IMR-90 (cell line): ENCODE results near the gene USP54. TPM values are rescaled to one million over a fixed set of nuclear protein-coding genes. Genes with fewer than 3 reads are reported as not detected.
A peak's percentile ranks its signal among the peaks of the same experiment; 100 is the strongest.

Experiments
- ATAC-seq: fragments of 200-7000 bp; cut with Tn5 transposase; 2 replicates; pipeline ENCODE4 v1.9.1; 2020; ENCODE audit warnings: low read depth, mild to moderate bottlenecking, moderate library complexity
- BruUV-seq: library from RNA; stranded (reverse); fragments of 400-500 nt; replicated peaks from 2 replicates; lab custom pipeline; 2021; lab: Mats Ljungman, UMichigan
- CTCF ChIA-PET: fragments of 300-600 bp; formaldehyde crosslinking; extraction: SDS; loops from one replicate; lab custom pipeline; 2021; ENCODE audit warnings: antibody characterized with exemption; lab: Yijun Ruan, JAX
- POLR2A ChIA-PET: fragments of 300-600 bp; sonication (Branson Sonifier 250); formaldehyde crosslinking; loops from one replicate; lab custom pipeline; 2022; ENCODE audit warnings: antibody characterized with exemption; ENCODE audit not compliant: unreplicated experiment; lab: Charles Lee
- DNase-seq: peaks from one replicate; pipeline ENCODE4 v3.0.0; 2013
- H2AFZ ChIP-seq: replicated peaks from 2 replicates; pipeline ENCODE3; 2013; ENCODE audit warnings: low read length, mild to moderate bottlenecking; ENCODE audit not compliant: poor library complexity
- H2AK5ac ChIP-seq: 2 replicates; pipeline ENCODE4 v1.6.1; 2013; ENCODE audit warnings: low read depth, low read length, inconsistent platforms
- H2AK9ac ChIP-seq: replicated peaks from 2 replicates; pipeline ENCODE3; 2013; ENCODE audit warnings: mild to moderate bottlenecking, low read depth, low read length, moderate library complexity; ENCODE audit not compliant: poor library complexity
- H2BK120ac ChIP-seq: 2 replicates; pipeline ENCODE4 v1.6.1; 2013; ENCODE audit warnings: low read depth, low read length, inconsistent platforms
- H2BK15ac ChIP-seq: 3 replicates; pipeline ENCODE4 v1.6.1; 2013; ENCODE audit warnings: low read depth, low read length, inconsistent platforms
- H2BK20ac ChIP-seq: 2 replicates; pipeline ENCODE4 v1.6.1; 2013; ENCODE audit warnings: low read depth, mild to moderate bottlenecking, inconsistent platforms, low read length, moderate library complexity
- H2BK5ac ChIP-seq: 2 replicates; pipeline ENCODE4 v1.6.1; 2013; ENCODE audit warnings: mild to moderate bottlenecking, low read depth, low read length, inconsistent platforms; ENCODE audit not compliant: poor library complexity, severe bottlenecking
- H3K14ac ChIP-seq: replicated peaks from 2 replicates; pipeline ENCODE4 v1.6.1; 2013; ENCODE audit warnings: low read depth, low read length, inconsistent platforms
- H3K18ac ChIP-seq: 2 replicates; pipeline ENCODE4 v1.6.1; 2013; ENCODE audit warnings: low read depth, low read length, control low read depth
- H3K23ac ChIP-seq: 2 replicates; pipeline ENCODE4 v1.6.1; 2013; ENCODE audit warnings: low read depth, low read length, inconsistent platforms
- H3K27ac ChIP-seq: 2 replicates; pipeline ENCODE4 v1.5.1; 2013; ENCODE audit warnings: mild to moderate bottlenecking, control low read depth, low read length; ENCODE audit not compliant: insufficient read depth
- H3K27me3 ChIP-seq: 2 replicates; pipeline ENCODE4 v1.6.1; 2013; ENCODE audit warnings: low read length; ENCODE audit not compliant: control insufficient read depth, insufficient read depth
- H3K36me3 ChIP-seq: 2 replicates; pipeline ENCODE4 v1.6.1; 2013; ENCODE audit warnings: low read length, mixed read lengths; ENCODE audit not compliant: control insufficient read depth, insufficient read depth
- H3K4ac ChIP-seq: 2 replicates; pipeline ENCODE4 v1.6.1; 2013; ENCODE audit warnings: low read depth, low read length, inconsistent platforms
- H3K4me1 ChIP-seq: 2 replicates; pipeline ENCODE4 v1.6.1; 2013; ENCODE audit warnings: low read length, mixed read lengths; ENCODE audit not compliant: control insufficient read depth, insufficient read depth
- H3K4me2 ChIP-seq: 2 replicates; pipeline ENCODE4 v1.6.1; 2013; ENCODE audit warnings: low read depth, mild to moderate bottlenecking, control low read depth, low read length, moderate library complexity
- H3K4me3 ChIP-seq: 2 replicates; pipeline ENCODE4 v1.5.1; 2013; ENCODE audit warnings: low read depth, mild to moderate bottlenecking, control low read depth, low read length, moderate library complexity; ENCODE audit not compliant: insufficient read depth
- H3K56ac ChIP-seq: 2 replicates; pipeline ENCODE4 v1.6.1; 2013; ENCODE audit warnings: low read length, inconsistent platforms; ENCODE audit not compliant: insufficient read depth; ENCODE audit errors: extremely low read depth
- H3K79me1 ChIP-seq, 2 experiments: 2 replicates each; pipeline ENCODE4 v1.6.1; 2013; ENCODE audit warnings: low read length in 2 of 2, inconsistent platforms in 1 of 2, low read depth in 1 of 2
- H3K9ac ChIP-seq: 2 replicates; pipeline ENCODE4 v1.6.1; 2013; ENCODE audit warnings: low read depth, low read length, control low read depth
- H3K9me1 ChIP-seq: 2 replicates; pipeline ENCODE4 v1.6.1; 2013; ENCODE audit warnings: low read length, inconsistent platforms; ENCODE audit not compliant: insufficient read depth
- H3K9me3 ChIP-seq: 2 replicates; pipeline ENCODE4 v1.6.1; 2013; ENCODE audit warnings: low read length; ENCODE audit not compliant: control insufficient read depth, insufficient read depth
- H4K20me1 ChIP-seq: 2 replicates; pipeline ENCODE4 v1.6.1; 2013; ENCODE audit warnings: low read length, inconsistent platforms; ENCODE audit not compliant: insufficient read depth
- H4K5ac ChIP-seq: 2 replicates; pipeline ENCODE4 v1.6.1; 2013; ENCODE audit warnings: mild to moderate bottlenecking, low read depth, low read length, control low read depth
- H4K8ac ChIP-seq, 2 experiments: 2 replicates each; pipeline ENCODE4 v1.6.1; 2013; ENCODE audit warnings: low read depth in 2 of 2, low read length in 2 of 2, control low read depth in 1 of 2, inconsistent platforms in 1 of 2
- H4K91ac ChIP-seq: 2 replicates; pipeline ENCODE4 v1.6.1; 2013; ENCODE audit warnings: low read depth, low read length, inconsistent platforms; ENCODE audit not compliant: insufficient read depth
- BHLHE40 ChIP-seq: fragments of 150-350 bp; IDR thresholded peaks from 2 replicates; pipeline ENCODE4 v1.6.1; 2016; ENCODE audit warnings: mild to moderate bottlenecking, low read depth, low read length
- CHD1 ChIP-seq: IDR thresholded peaks from 2 replicates; pipeline ENCODE4 v1.6.1; 2012; ENCODE audit warnings: low read depth, low read length, improper control_type of control experiment
- CTCF ChIP-seq: conservative IDR thresholded peaks from 2 replicates; pipeline ENCODE4 v1.5.1; 2012; ENCODE audit warnings: mild to moderate bottlenecking, low read depth, low read length, improper control_type of control experiment
- MAZ ChIP-seq: IDR thresholded peaks from 2 replicates; pipeline ENCODE4 v1.6.1; 2012; ENCODE audit warnings: low read depth, mild to moderate bottlenecking, low read length, improper control_type of control experiment, moderate library complexity, borderline replicate concordance
- NFE2L2 ChIP-seq: fragments of 150-350 bp; IDR thresholded peaks from 2 replicates; pipeline ENCODE4 v1.6.1; 2016; ENCODE audit warnings: low read depth, mild to moderate bottlenecking, low read length
- RFX5 ChIP-seq: IDR thresholded peaks from 2 replicates; pipeline ENCODE4 v1.8.0; 2012; ENCODE audit warnings: low read depth, mild to moderate bottlenecking, low read length, moderate library complexity
- WGBS, 2 experiments: methylation state at CpG; one replicate each; pipeline versions ENCODE4 v1.1.5 to v1.1.7; 2013; ENCODE audit warnings: missing lambda C conversion rate in 2 of 2; ENCODE audit not compliant: insufficient read length in 1 of 2; ENCODE audit errors: extremely low coverage in 2 of 2; 5-methylcytosine and 5-hydroxymethylcytosine counted together
- dilution Hi-C: fragments of 300-500 bp; cut with HindIII; formaldehyde crosslinking; loops from one replicate; pipeline ENCODE4 v1.14.3; 2018; ENCODE audit warnings: low sequenced_read_pairs; ENCODE audit not compliant: unreplicated experiment
- in situ Hi-C: fragments of 300-500 bp; cut with MboI; formaldehyde crosslinking; loops from 3 replicates; pipeline ENCODE4 v1.14.3; 2019; ENCODE audit warnings: low sequenced_read_pairs, inconsistent platforms, mixed read lengths
- intact Hi-C: fragments of 100-400 bp; cut with micrococcal nuclease; formaldehyde crosslinking; loops from 2 replicates; pipeline ENCODE4 v1.10.0; 2022
- polyA plus RNA-seq, 3 experiments: library from polyadenylated mRNA; depleted of rRNA; stranded (reverse); fragments of >200 nt; gene quantifications; 2 replicates each; pipeline ENCODE4 v1.2.3, GENCODE V29; 2012; ENCODE audit warnings: low replicate concordance in 1 of 3
- total RNA-seq: library from RNA; depleted of rRNA; stranded (reverse); fragments of >200 nt; gene quantifications from 2 replicates; pipeline ENCODE4 v1.2.3, GENCODE V29; 2012

Gene USP54
- total and polyA plus RNA-seq, 2 of the 4 experiments (the other 2 are of a cell fraction): 4.0 to 7.9 TPM

- ATAC-seq (no peak), DNase-seq (no peak)
- intact Hi-C loops: loop anchor here (10.0 kb wide), 1 partner anchor 239 kb away; the partner anchor contains the start of gene MRPS16
- no TSS peak for BruUV-seq
- Histone ChIP-seq H2BK120ac (peak overlapping the region; percentile 39; the same call in 1 of the 2 replicates), H3K4me1 (peaks cover 7% of the 10 kb centered on the region; the same call in 1 of the 2 replicates), H3K14ac (peak overlapping the region; percentile 36; the same call in 1 of the 2 replicates), H3K9me3 (no peaks in the 10 kb centered on the region), H4K8ac (peak overlapping the region; percentile 22 to 60; a peak in 3 of 4 replicates), H4K20me1 (peaks cover 6% of the 10 kb centered on the region; the same call in 1 of the 2 replicates), H4K5ac (peak overlapping the region; percentile 67), H2BK5ac (peak overlapping the region; percentile 59), H4K91ac (peak overlapping the region; percentile 57), H2AK9ac (no peak overlapping the region), H2AK5ac (peak overlapping the region; percentile 79), H3K4me3 (0 out of 2 replicates have a peak overlapping the region, but pooled peaks have one; percentile 4), H3K4ac (peak overlapping the region; percentile 78), H3K36me3 (peaks cover 1% of the 10 kb centered on the region; the same call in 1 of the 2 replicates), H3K23ac (peak overlapping the region; percentile 2; the same call in 1 of the 2 replicates), H3K4me2 (peak overlapping the region; percentile 84), H3K56ac (no peak overlapping the region), H2AFZ (no peak overlapping the region), H3K9ac (0 out of 2 replicates have a peak overlapping the region, but pooled peaks have one; percentile 16), H3K9me1 (peaks cover 6% of the 10 kb centered on the region; the same call in 1 of the 2 replicates), H3K27me3 (no peaks in the 10 kb centered on the region), H3K79me1 (peaks cover 14 to 42% of the 10 kb centered on the region in 2 experiments), H3K18ac (peak overlapping the region; percentile 5; the same call in 1 of the 2 replicates), H3K27ac (peak overlapping the region; percentile 50), H2BK15ac (no peak overlapping the region), H2BK20ac (no peak overlapping the region)
- ChIA-PET CTCF (no interaction called here), POLR2A (no interaction called here)
- WGBS, 2 experiments: 95% methylated on average over 9 of the region's 15 CpGs; no CpG with 5 or more reads in 1 of the 2 experiments
- TF ChIP-seq RFX5 (no peak), CTCF (no peak), BHLHE40 (no peak), MAZ (no peak), NFE2L2 (no peak), CHD1 (no peak)
- dilution Hi-C loops: no loop called here
- in situ Hi-C loops: no loop called here
Measured at GRCh38 chr10:73494213-73494612, 96.9 kb downstream of the USP54 start.
